ENCODE measurements around the gene MAD2L2. TPM values are rescaled to one million over a fixed set of nuclear protein-coding genes. Genes with fewer than 3 reads are reported as not detected.

Gene MAD2L2
- total and polyA plus RNA-seq, 9 of the 15 experiments (the other 6 are each of a cell fraction or from before 2014, with no cell fraction given), result 12.4 to 286 (median 143) TPM

DNA sequence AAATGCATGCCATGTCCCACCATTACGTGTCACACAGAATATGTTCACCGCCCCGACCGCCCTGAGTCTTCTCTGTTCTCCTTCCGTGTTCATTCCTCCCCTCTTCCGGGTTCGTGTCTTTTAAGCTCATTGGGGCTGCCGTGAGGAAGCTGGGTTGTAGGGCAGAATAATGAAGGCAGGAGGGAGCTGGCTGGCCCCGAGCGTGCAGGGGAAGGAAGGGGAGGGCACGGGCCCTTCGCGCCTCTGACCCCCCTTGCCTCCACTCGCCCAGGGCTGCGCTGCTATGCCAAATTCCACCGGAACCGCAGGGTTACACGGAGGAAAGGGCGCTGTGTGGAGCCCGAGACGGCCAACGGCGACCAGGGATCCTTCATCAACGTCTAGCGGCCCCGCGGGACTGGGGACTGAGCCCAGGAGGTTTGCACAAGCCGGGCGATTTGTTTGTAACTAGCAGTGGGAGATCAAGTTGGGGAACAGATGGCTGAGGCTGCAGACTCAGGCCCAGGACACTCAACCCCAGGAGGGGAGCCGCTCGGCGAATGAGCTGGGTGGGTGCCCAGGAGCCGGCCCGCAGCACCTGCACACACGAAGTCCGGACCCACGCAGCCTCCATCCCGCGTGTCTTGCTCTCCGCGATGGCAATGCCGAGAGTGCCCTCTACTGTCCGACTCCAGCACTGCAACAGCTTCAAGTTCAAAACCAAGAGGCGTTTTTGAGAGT, 38.5 kb upstream of the MAD2L2 start (continued):
- no peak for TF ChIP-seq TOE1 (IDR thresholded peaks at IDR 0.05; ENCODE audit: borderline replicate concordance)
- TF ChIP-seq TOE1 (CRISPR knock-in tag; IDR thresholded peaks at IDR 0.05; ENCODE audit: borderline replicate concordance, low read depth), result peak; percentile 54; the same call in 1 of the 2 replicates
- peak; percentile 69; the same call in 1 of the 2 replicates for TF ChIP-seq SP1 (CRISPR knock-in tag; IDR thresholded peaks at IDR 0.05)
- TF ChIP-seq, protein P1, sequence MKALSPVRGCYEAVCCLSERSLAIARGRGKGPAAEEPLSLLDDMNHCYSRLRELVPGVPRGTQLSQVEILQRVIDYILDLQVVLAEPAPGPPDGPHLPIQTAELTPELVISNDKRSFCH (CRISPR knock-in tag; IDR thresholded peaks at IDR 0.05), result no peak
- TF ChIP-seq, protein P1 (tag; IDR thresholded peaks at IDR 0.05), result peak; percentile 42; the same call in 1 of the 2 replicates
- TF ChIP-seq, protein P2, sequence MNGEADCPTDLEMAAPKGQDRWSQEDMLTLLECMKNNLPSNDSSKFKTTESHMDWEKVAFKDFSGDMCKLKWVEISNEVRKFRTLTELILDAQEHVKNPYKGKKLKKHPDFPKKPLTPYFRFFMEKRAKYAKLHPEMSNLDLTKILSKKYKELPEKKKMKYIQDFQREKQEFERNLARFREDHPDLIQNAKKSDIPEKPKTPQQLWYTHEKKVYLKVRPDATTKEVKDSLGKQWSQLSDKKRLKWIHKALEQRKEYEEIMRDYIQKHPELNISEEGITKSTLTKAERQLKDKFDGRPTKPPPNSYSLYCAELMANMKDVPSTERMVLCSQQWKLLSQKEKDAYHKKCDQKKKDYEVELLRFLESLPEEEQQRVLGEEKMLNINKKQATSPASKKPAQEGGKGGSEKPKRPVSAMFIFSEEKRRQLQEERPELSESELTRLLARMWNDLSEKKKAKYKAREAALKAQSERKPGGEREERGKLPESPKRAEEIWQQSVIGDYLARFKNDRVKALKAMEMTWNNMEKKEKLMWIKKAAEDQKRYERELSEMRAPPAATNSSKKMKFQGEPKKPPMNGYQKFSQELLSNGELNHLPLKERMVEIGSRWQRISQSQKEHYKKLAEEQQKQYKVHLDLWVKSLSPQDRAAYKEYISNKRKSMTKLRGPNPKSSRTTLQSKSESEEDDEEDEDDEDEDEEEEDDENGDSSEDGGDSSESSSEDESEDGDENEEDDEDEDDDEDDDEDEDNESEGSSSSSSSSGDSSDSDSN (IDR thresholded peaks at IDR 0.05; ENCODE audit: borderline replicate concordance in 1 of 2, low read depth in 2 of 2, low read length in 2 of 2), result peak in 1 of 2 experiments; percentile 48; a peak in 1 of 4 replicates
- TF ChIP-seq, protein P3, sequence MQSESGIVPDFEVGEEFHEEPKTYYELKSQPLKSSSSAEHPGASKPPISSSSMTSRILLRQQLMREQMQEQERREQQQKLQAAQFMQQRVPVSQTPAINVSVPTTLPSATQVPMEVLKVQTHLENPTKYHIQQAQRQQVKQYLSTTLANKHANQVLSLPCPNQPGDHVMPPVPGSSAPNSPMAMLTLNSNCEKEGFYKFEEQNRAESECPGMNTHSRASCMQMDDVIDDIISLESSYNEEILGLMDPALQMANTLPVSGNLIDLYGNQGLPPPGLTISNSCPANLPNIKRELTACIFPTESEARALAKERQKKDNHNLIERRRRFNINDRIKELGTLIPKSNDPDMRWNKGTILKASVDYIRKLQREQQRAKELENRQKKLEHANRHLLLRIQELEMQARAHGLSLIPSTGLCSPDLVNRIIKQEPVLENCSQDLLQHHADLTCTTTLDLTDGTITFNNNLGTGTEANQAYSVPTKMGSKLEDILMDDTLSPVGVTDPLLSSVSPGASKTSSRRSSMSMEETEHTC (IDR thresholded peaks at IDR 0.05), result 0 out of 2 replicates have a peak, but pooled peaks have one; percentile 36
- TF ChIP-seq HDAC2 (IDR thresholded peaks at IDR 0.05), result peak; percentile 62; the same call in 1 of the 2 replicates
- no peak for TF ChIP-seq ZNF316 (IDR thresholded peaks at IDR 0.05)
- peak; percentile 91 for TF ChIP-seq CC2D1A (IDR thresholded peaks at IDR 0.05)
- TF ChIP-seq JUND (IDR thresholded peaks at IDR 0.05; ENCODE audit: borderline replicate concordance, low read depth, low read length), result peak; percentile 39; the same call in 1 of the 2 replicates
- TF ChIP-seq JUND (tag; IDR thresholded peaks at IDR 0.05; ENCODE audit: borderline replicate concordance, low read depth, low read length), result no peak
- no peak for TF ChIP-seq MEF2A (IDR thresholded peaks at IDR 0.05; ENCODE audit: control insufficient read depth, low read depth, low read length)
- 0 out of 2 replicates have a peak, but pooled peaks have one; percentile 6 for TF ChIP-seq EP300 (IDR thresholded peaks at IDR 0.05; ENCODE audit: low read length)
- peak; percentile 75; the same call in 1 of the 2 replicates for TF ChIP-seq MTA3 (IDR thresholded peaks at IDR 0.05; ENCODE audit: borderline replicate concordance)
- no peak for TF ChIP-seq CBX8 (IDR thresholded peaks at IDR 0.05; ENCODE audit: borderline replicate concordance, extremely low read depth, low read depth, low read length, poor library complexity, severe bottlenecking)
- peak; percentile 38; the same call in 1 of the 2 replicates for TF ChIP-seq ESRRA (IDR thresholded peaks at IDR 0.05; ENCODE audit: borderline replicate concordance, low read depth)
- peak; percentile 17; the same call in 1 of the 2 replicates for TF ChIP-seq ZNF740 (CRISPR knock-in tag; IDR thresholded peaks at IDR 0.05)
- no peak for TF ChIP-seq ZNF740 (tag; IDR thresholded peaks at IDR 0.05)
- TF ChIP-seq ATF7 (IDR thresholded peaks at IDR 0.05), result peak; percentile 43; the same call in 1 of the 2 replicates
- TF ChIP-seq STAG1 (CRISPR knock-in tag; IDR thresholded peaks at IDR 0.05; ENCODE audit: borderline replicate concordance), result peak; percentile 83; the same call in 1 of the 2 replicates
- peak; percentile 58; the same call in 1 of the 2 replicates for TF ChIP-seq CREM (IDR thresholded peaks at IDR 0.05; ENCODE audit: low read depth)
- no peak for TF ChIP-seq ZNF830 (CRISPR knock-in tag; IDR thresholded peaks at IDR 0.05)
